Peyer's patch (tissue), 4 donors: ENCODE measurements around the gene LAMA5.

Experiments used
- POLR2A ChIP-seq, 2 donors: fragments of 450-650 bp; IDR thresholded peaks; one replicate each; pipeline ENCODE4 v1.5.1; 2017; ENCODE audit warnings: antibody characterized with exemption in 2 of 2, mild to moderate bottlenecking in 2 of 2, moderate library complexity in 2 of 2
- TF ChIP-seq, protein P1 (sequence below), 6 experiments: fragments of 450-650 bp in 4 of 6; fragments of 200-600 bp in 2 of 6; sonication (generic) in 1 of 6; IDR thresholded peaks; one replicate each; pipeline ENCODE4 v1.5.1; 2017 to 2019; ENCODE audit warnings: antibody characterized with exemption in 6 of 6, mild to moderate bottlenecking in 3 of 6, moderate library complexity in 1 of 6

DNA sequence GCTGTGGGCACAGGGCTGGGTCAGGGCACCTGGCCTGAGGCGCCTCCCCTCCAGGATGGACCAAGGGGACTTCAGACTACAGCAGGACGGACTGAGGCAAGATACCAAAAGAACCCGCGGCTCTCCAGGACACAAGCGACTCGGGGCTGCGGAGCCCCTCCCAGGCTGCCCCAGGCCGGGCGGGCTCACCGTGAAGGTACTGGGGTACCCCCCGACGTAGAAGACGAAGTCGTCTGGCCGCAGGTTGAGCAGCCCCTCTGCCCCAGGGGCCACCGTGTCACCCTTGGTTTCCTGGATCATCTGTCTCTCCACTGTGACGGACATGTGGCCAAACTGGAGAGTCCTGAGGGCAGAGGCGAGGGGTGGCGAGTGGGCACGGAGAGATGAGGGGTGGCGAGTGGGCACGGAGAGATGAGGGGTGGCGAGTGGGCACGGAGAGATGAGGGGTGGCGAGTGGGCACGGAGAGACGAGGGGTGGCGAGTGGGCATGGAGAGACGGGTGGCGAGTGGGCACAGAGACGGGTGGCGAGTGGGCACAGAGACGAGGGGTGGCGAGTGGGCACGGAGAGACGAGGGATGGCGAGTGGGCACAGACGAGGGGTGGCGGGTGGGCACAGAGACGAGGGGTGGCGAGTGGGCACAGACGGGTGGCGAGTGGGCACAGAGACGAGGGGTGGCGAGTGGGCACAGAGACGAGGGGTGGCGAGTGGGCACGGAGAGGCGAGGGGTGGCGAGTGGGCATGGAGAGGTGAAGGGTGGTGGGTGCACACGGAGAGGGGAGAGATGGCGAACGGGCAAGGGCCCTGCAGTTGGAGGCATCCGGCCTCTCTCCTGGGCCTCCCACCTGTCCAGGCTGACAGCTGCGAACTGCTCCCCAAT lies 53.4 kb downstream of the LAMA5 start:
- TF ChIP-seq, protein P1, sequence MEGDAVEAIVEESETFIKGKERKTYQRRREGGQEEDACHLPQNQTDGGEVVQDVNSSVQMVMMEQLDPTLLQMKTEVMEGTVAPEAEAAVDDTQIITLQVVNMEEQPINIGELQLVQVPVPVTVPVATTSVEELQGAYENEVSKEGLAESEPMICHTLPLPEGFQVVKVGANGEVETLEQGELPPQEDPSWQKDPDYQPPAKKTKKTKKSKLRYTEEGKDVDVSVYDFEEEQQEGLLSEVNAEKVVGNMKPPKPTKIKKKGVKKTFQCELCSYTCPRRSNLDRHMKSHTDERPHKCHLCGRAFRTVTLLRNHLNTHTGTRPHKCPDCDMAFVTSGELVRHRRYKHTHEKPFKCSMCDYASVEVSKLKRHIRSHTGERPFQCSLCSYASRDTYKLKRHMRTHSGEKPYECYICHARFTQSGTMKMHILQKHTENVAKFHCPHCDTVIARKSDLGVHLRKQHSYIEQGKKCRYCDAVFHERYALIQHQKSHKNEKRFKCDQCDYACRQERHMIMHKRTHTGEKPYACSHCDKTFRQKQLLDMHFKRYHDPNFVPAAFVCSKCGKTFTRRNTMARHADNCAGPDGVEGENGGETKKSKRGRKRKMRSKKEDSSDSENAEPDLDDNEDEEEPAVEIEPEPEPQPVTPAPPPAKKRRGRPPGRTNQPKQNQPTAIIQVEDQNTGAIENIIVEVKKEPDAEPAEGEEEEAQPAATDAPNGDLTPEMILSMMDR (IDR thresholded peaks at IDR 0.05): no peak
- TF ChIP-seq POLR2A (IDR thresholded peaks at IDR 0.05): no peak
